Right lobe of liver (tissue), 4 donors: ENCODE data around the gene LRCH3.

Source experiments
- CTCF ChIP-seq, 4 donors: fragments of 200-600 bp in 3 of 4; fragments of 450-650 bp in 1 of 4; IDR thresholded peaks; one replicate each; pipeline versions ENCODE4 v1.5.1 to v1.8.0; 2016 to 2022; ENCODE audit warnings: antibody characterized with exemption in 4 of 4, mild to moderate bottlenecking in 2 of 4
- POLR2A ChIP-seq: fragments of 450-650 bp; IDR thresholded peaks from one replicate; pipeline ENCODE4 v1.6.1; 2017; ENCODE audit warnings: antibody characterized with exemption, mild to moderate bottlenecking
- donor health status: DM: no; HTN: no; CAD: no.
- donor health status: DM: no; HTN: no; CAD: no.
- donor health status: DM: no; HTN: yes; CAD: no.

DNA sequence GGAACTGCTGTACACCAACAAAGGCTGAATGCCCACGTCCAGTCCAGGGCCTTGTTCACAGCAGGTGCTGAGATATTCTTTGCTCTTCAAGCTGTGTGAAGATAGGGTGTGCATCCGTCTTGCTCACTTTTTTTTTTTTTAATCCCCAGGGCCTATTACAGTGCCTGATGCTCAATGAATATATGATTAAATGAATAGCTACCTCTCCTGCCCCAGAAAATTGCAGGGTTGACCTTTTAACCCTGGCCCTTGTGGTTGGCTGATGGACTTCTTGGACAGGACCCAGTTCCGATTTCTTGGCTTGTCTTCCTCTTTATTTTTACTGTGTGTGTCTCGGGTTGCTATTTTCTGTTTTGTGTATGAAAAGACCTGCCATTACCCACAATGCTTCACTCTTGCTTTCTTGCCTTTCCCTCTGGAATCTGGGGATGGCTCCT lies 44.2 kb upstream of the LRCH3 start:
- TF ChIP-seq CTCF (IDR thresholded peaks at IDR 0.05): no peak
- TF ChIP-seq POLR2A: no peak
